Tongue (tissue), 2 donors: ENCODE data around the gene RREB1. TPM values are rescaled to one million over a fixed set of nuclear protein-coding genes. Genes with fewer than 3 reads are reported as not detected.
"Not testable (repeated sequence)": the region's sequence is repeated elsewhere in the genome, so short reads cannot be mapped to it uniquely, and the experiment has no call there.

Source experiments
- DNase-seq: peaks from one replicate; pipeline ENCODE4 v3.0.0-alpha.2; 2015
- total RNA-seq: library from RNA; depleted of rRNA; stranded (reverse); fragments of >200 nt; gene quantifications from one replicate; pipeline ENCODE4 v1.2.3, GENCODE V29; 2014

The RREB1 gene
- total RNA-seq, 1 donor from 2014 or later, result 44.7 TPM

- DNase-seq, result no peak
Observed at GRCh38 chr6:7144872-7145584, 37.3 kb downstream of the RREB1 start.

- no peak for DNase-seq
Observed at GRCh38 chr6:7145585-7145884, 37.8 kb downstream of the RREB1 start.

GRCh38 chr6:7145885-7146828 lies 38.4 kb downstream of the RREB1 start:
- peak; percentile 72 for DNase-seq

GRCh38 chr6:7147051-7147671 lies 39.4 kb downstream of the RREB1 start:
- DNase-seq, result no peak

GRCh38 chr6:7148100-7148822 lies 40.5 kb downstream of the RREB1 start:
- DNase-seq, result no peak

- peak; percentile 75 for DNase-seq
Observed at GRCh38 chr6:7150381-7151064, 42.8 kb downstream of the RREB1 start.

- DNase-seq, result no peak
Observed at GRCh38 chr6:7151381-7151780, 43.6 kb downstream of the RREB1 start.

GRCh38 chr6:7152462-7152861 lies 44.7 kb downstream of the RREB1 start:
- DNase-seq, result no peak

- DNase-seq, result no peak
Observed at GRCh38 chr6:7153789-7154188, 46.0 kb downstream of the RREB1 start.

GRCh38 chr6:7154341-7155139 lies 46.8 kb downstream of the RREB1 start:
- DNase-seq, result peak; percentile 70

GRCh38 chr6:7155871-7156579 lies 48.3 kb downstream of the RREB1 start:
- DNase-seq, result no peak

GRCh38 chr6:7156643-7157278 lies 49.0 kb downstream of the RREB1 start:
- DNase-seq, result no peak

GRCh38 chr6:7157307-7157706 lies 49.5 kb downstream of the RREB1 start:
- DNase-seq, result not testable (repeated sequence)

- DNase-seq, result no peak
Observed at GRCh38 chr6:7157752-7158616, 50.2 kb downstream of the RREB1 start.

- no peak for DNase-seq
Observed at GRCh38 chr6:7159790-7160525, 52.2 kb downstream of the RREB1 start.

- no peak for DNase-seq
Observed at GRCh38 chr6:7161253-7161623, 53.5 kb downstream of the RREB1 start.

GRCh38 chr6:7161845-7162244 lies 54.1 kb downstream of the RREB1 start:
- DNase-seq, result no peak

- no peak for DNase-seq
Observed at GRCh38 chr6:7163661-7164071, 55.9 kb downstream of the RREB1 start.
